Natural killer cell treated with Interleukin-12 subunit alpha and Interleukin-12 subunit beta and Interleukin-15 and Interleukin-18, amount 100 ng/mL, for 72 hours (primary cell): Measurements from ENCODE around the gene MYO5C. TPM values are rescaled to one million over a fixed set of nuclear protein-coding genes. Genes with fewer than 3 reads are reported as not detected.
A peak's percentile ranks its signal among the peaks of the same experiment; 100 is the strongest.
"Not testable (repeated sequence)": the region's sequence is repeated elsewhere in the genome, so short reads cannot be mapped to it uniquely, and the experiment has no call there.

ENCODE experiments used
- ATAC-seq, 2 donors: fragments of 150-1000 bp; cut with Tn5 transposase in 1 of 2; sonication (Bioruptor Pico), chemical (Tn5 transposase) in 1 of 2; 2 replicates each; pipeline ENCODE4 v1.10.0; 2021
- DNase-seq: peaks from one replicate; pipeline ENCODE4 v3.0.0; 2022; ENCODE audit warnings: low spot score
- H3K27ac Mint-ChIP-seq, 2 donors: 1 replicate in 1 of 2; 2 replicates in 1 of 2; pipeline ENCODE4 v1.8.0; 2022; ENCODE audit warnings: mixed read lengths in 2 of 2, mild to moderate bottlenecking in 1 of 2, moderate library complexity in 1 of 2
- H3K27me3 Mint-ChIP-seq, 2 donors: 1 replicate in 1 of 2; 2 replicates in 1 of 2; pipeline ENCODE4 v1.8.0; 2022; ENCODE audit warnings: mixed read lengths in 2 of 2
- H3K36me3 Mint-ChIP-seq: one replicate; pipeline ENCODE4 v1.8.0; 2022; ENCODE audit warnings: mixed read lengths
- H3K4me1 Mint-ChIP-seq, 2 donors: 1 replicate in 1 of 2; 2 replicates in 1 of 2; pipeline ENCODE4 v1.8.0; 2022; ENCODE audit warnings: low read depth in 2 of 2, mixed read lengths in 2 of 2, mild to moderate bottlenecking in 1 of 2
- H3K4me3 Mint-ChIP-seq: one replicate; pipeline ENCODE4 v1.8.0; 2022; ENCODE audit warnings: mixed read lengths
- H3K9me3 Mint-ChIP-seq: 2 replicates; pipeline ENCODE4 v1.8.0; 2022; ENCODE audit warnings: mixed read lengths
- total RNA-seq, 2 donors: library from RNA; stranded (reverse); gene quantifications; one replicate each; pipeline ENCODE4 v1.2.3, GENCODE V29; 2022

The MYO5C gene
- total RNA-seq, 2 donors from 2014 or later = 0.42 to 0.45 TPM

DNA sequence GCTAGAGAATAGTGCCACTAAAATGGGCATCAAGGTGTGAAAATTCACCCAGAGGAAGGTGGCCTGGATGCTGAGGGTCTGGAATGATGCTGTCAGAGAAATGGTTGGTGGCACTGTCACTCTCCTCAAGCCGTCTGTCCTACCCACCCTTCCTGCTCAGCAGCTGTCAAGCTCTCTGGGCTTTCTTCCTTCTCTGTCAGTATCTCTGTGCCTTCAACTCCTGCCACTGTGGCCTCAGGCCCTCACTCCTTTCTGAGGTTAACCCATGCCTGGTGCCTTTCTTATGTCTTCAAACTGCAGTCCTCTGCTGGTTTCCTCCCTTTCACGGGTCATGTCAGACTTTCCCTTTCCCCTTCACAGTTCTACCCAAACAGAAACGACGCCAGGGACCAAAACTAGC lies 4.4 kb downstream of the MYO5C start:
- no peaks in the 10 kb centered on the region for H3K4me1 Mint-ChIP-seq
- peaks cover 20 to 28% of the 10 kb centered on the region in 2 donors for H3K27me3 Mint-ChIP-seq
- ATAC-seq (peak in 1 of 2 donors; percentile 41), DNase-seq (no peak)
- no peak overlapping the region for H3K27ac Mint-ChIP-seq
- H3K4me3 Mint-ChIP-seq = no peak overlapping the region
- no peaks in the 10 kb centered on the region for H3K36me3 Mint-ChIP-seq
- no peaks in the 10 kb centered on the region for H3K9me3 Mint-ChIP-seq

DNA sequence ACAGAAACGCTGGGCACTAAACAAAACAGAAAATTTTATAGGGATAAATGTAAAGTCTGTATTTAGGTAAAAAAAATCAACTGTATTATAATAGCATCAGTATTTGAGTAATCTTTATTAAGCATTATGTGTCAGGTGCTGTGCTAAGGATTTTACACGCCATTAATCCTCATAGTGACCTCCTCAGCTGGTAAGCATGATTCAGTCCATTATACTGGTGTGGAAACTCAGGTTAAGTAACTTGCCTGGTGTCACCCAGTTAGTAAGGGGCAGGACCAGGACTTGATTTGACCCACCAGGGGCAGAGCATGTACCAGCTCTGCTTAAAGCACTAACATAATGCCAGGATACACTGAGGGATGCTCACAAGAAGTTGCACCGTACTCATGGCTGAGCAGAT lies 4.8 kb downstream of the MYO5C start:
- DNase-seq (no peak), ATAC-seq (no peak)
- no peak overlapping the region for H3K27ac Mint-ChIP-seq
- H3K36me3 Mint-ChIP-seq = no peaks in the 10 kb centered on the region
- no peaks in the 10 kb centered on the region for H3K9me3 Mint-ChIP-seq
- H3K27me3 Mint-ChIP-seq = peaks cover 20 to 26% of the 10 kb centered on the region in 2 donors
- no peak overlapping the region for H3K4me3 Mint-ChIP-seq
- H3K4me1 Mint-ChIP-seq = no peaks in the 10 kb centered on the region

DNA sequence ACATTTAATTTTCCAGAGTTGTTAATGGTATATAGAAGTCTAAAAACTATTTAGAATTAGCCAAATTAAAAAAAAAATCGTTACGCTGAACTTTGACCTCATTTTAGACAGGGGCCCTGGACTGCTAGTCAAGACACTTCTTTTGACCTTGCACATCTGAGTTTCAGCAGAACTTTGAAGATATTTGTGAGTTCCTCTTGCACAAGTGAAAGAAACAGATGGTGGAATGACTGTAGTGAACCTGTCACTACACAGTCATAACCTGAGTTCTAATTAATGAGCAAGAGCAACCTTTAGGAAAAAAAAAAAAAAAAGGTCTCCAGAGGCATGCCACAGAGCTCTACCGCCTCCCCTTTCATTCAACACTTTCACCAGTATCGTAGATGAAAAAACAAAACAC lies 5.3 kb downstream of the MYO5C start:
- Mint-ChIP-seq H3K4me1 (no peaks in the 10 kb centered on the region), H3K9me3 (no peaks in the 10 kb centered on the region), H3K36me3 (no peaks in the 10 kb centered on the region), H3K27me3 (peaks cover 20 to 26% of the 10 kb centered on the region in 2 donors), H3K27ac (no peak overlapping the region), H3K4me3 (no peak overlapping the region)
- ATAC-seq = no peak
- DNase-seq = no peak

DNA sequence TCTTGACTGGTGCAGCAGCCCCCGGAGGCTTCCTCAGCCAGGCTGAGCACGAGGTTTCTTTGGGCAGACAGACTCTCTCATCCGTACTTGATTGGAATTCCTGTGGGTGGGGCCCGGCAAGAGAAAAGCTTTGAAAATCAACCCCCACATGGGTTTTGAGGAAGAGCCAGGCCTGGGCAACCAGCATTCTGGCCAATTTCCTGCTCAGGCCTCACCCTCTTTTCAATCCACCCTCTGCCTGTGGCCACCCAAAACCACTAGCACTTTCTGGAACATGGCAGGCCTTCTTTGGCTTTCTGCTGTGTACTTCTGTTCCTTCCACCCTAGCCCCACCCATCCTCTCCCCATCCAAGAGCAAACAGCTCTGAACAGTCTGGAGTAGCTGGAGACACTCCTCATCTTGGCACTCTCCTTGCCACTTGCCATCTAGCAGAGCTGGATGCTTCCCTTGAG lies 5.9 kb downstream of the MYO5C start:
- no peak overlapping the region for H3K4me3 Mint-ChIP-seq

DNA sequence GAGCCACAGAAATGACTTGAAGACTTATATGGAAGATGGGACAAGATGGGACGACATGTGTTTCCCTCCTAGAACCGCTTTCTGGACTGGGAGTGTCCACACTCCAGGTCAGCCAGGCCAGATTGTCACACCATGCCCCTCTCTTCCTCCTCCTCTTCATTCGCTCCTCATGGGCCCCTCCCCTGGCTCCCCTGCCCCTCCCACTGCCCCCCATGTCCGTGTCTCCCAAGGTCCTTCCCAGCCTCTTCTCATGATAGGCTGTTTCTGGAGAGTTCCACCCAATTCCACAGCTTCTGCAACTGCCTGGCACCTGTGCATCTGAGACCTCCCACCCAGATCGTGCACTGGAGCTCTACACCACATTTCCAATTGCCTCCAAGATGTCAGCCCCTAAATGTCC lies 6.6 kb downstream of the MYO5C start:
- Mint-ChIP-seq H3K36me3 (no peaks in the 10 kb centered on the region), H3K27ac (no peak overlapping the region), H3K4me1 (no peaks in the 10 kb centered on the region), H3K27me3 (peaks cover 14 to 20% of the 10 kb centered on the region in 2 donors), H3K9me3 (no peaks in the 10 kb centered on the region), H3K4me3 (no peak overlapping the region)
- ATAC-seq (no peak), DNase-seq (no peak)

More for the DNA sequence above, 5.9 kb downstream of the MYO5C start:
- no peak for DNase-seq
- Mint-ChIP-seq H3K27ac (no peak overlapping the region), H3K9me3 (no peaks in the 10 kb centered on the region), H3K27me3 (peaks cover 20 to 26% of the 10 kb centered on the region in 2 donors), H3K36me3 (no peaks in the 10 kb centered on the region), H3K4me1 (no peaks in the 10 kb centered on the region)
- ATAC-seq = no peak

DNA sequence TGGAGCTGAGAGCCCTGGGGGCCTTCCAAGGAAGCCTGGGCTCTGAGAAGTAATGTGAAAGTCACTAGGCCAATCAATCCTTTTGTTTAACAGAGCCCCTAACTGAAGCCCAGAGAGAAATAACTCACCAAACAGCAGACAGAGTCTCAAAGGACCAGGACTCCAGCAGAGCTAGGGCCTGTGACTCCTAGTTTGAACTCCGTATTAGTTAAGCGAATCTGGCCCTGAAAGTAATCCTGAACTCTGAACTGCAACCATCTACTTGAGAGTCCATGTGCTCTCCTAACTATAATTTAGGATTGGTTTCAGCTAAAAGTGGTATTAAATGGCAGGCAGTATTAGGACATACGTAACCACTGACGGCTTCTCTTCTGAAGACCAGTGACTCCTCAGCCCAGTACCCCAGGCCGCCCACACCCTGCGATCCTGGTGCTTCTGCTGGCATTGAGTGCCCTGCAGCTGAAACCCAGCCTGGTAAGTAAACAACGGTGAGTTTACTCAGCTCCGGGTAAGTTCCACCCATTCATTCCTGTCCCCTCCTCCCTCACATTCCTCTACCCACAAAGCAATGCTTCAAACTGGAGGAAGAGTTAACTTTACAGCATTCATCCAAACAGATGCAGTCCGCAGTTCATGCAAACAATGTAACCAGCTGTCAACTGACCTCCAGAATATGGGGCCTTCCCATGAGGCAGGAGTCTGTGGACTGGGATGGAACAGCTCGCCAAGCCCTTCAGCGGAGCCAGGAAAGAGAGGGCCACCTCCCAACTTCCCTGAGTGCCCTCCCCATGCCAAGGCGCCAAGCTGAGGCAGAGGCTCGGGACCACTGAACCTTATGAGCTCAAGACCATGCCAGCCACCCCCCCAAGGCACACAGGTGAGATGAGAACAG lies 7.3 kb downstream of the MYO5C start:
- peaks cover 7 to 13% of the 10 kb centered on the region in 2 donors for H3K27me3 Mint-ChIP-seq
- H3K4me1 Mint-ChIP-seq = no peaks in the 10 kb centered on the region
- ATAC-seq (no peak), DNase-seq (no peak)
- no peak overlapping the region for H3K4me3 Mint-ChIP-seq
- no peaks in the 10 kb centered on the region for H3K9me3 Mint-ChIP-seq
- H3K27ac Mint-ChIP-seq = no peak overlapping the region
- H3K36me3 Mint-ChIP-seq = no peaks in the 10 kb centered on the region

DNA sequence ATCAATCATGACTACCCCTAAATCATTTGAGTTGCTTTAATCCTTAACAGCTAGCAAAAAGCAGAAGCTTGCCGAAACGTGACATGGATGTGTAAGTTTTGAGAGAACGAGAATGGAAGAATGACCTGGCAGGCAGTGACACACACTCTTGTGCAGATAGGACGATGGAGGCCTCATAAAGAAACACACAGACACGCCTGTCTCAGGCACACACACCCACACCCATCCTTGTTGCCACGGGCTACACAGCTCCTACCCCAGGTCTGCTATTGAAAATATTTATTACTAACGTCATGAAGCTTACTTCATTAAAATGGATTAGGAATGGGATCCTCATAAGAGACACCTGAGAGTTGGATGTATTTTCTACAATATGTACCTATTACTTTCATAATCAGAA lies 8.5 kb downstream of the MYO5C start:
- no peaks in the 10 kb centered on the region for H3K36me3 Mint-ChIP-seq
- H3K27ac Mint-ChIP-seq = peak overlapping the region in 1 of 2 donors; percentile 11
- no peak overlapping the region for H3K4me3 Mint-ChIP-seq
- no peak for ATAC-seq
- H3K27me3 Mint-ChIP-seq = peaks cover 0 to 2% of the 10 kb centered on the region in 2 donors
- DNase-seq = no peak
- no peaks in the 10 kb centered on the region for H3K4me1 Mint-ChIP-seq
- H3K9me3 Mint-ChIP-seq = no peaks in the 10 kb centered on the region

DNA sequence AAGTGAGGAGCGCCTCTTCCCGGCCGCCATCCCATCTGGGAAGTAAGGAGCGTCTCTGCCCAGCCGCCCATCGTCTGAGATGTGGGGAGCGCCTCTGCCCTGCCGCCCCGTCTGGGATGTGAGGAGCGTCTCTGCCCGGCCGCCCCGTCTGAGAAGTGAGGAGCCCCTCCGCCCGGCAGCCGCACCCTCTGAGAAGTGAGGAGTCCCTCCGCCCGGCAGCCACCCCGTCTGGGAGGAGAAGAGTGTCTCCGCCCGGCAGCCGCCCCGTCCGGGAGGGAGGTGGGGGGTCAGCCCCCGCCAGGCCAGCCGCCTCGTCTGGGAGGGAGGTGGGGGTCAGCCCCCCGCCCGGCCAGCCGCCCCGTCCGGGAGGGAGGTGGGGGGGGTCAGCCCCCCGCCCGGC lies 9.7 kb downstream of the MYO5C start:
- not testable (repeated sequence) for H3K9me3 Mint-ChIP-seq, H3K27ac Mint-ChIP-seq, H3K4me3 Mint-ChIP-seq, H3K4me1 Mint-ChIP-seq, DNase-seq, ATAC-seq, H3K27me3 Mint-ChIP-seq, H3K36me3 Mint-ChIP-seq

DNA sequence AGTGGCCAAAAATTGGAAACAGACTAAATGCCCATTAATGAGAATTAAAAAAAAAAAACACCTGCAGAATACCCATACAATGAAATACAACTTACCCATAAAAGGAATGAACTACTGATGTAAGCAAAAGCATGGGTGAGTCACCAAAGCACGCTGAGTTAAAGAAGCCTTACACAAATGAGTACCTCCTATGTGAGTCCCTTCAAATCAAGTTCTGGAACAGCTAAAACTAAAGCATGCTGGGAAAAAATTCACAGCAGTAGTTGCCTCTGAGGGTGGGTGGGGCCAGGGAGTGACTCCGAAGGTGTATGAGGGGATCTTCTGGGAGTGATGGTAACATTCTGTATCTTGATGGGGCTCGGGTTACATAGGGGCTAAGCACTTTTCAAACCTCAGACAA lies 11.4 kb downstream of the MYO5C start:
- no peaks in the 10 kb centered on the region for H3K4me1 Mint-ChIP-seq
- DNase-seq (no peak), ATAC-seq (no peak)
- H3K27ac Mint-ChIP-seq = no peak overlapping the region
- no peaks in the 10 kb centered on the region for H3K9me3 Mint-ChIP-seq
- no peaks in the 10 kb centered on the region for H3K27me3 Mint-ChIP-seq
- H3K36me3 Mint-ChIP-seq = no peaks in the 10 kb centered on the region
- no peak overlapping the region for H3K4me3 Mint-ChIP-seq

DNA sequence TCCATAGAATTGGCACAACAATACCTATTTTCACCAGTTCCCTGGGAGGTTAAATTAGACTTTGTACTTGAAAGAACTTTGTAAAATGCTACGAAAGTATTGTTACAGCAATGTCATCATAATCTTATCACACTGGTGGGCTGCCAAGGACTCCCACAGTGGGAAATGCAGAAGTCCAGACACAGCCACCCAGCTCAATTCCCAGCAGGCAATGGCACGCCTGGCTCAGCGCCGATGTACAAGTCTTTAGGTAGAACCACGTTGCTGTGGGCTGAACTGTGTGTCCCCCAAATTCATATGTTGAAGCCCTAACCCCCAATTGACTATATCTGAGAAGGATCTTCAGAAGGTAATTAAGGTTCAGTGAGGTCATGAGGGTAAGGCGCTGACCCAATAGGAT lies 12.3 kb downstream of the MYO5C start:
- DNase-seq (no peak), ATAC-seq (no peak)
- Mint-ChIP-seq H3K27me3 (no peaks in the 10 kb centered on the region), H3K9me3 (no peaks in the 10 kb centered on the region), H3K27ac (no peak overlapping the region), H3K36me3 (no peaks in the 10 kb centered on the region), H3K4me1 (no peaks in the 10 kb centered on the region), H3K4me3 (no peak overlapping the region)

DNA sequence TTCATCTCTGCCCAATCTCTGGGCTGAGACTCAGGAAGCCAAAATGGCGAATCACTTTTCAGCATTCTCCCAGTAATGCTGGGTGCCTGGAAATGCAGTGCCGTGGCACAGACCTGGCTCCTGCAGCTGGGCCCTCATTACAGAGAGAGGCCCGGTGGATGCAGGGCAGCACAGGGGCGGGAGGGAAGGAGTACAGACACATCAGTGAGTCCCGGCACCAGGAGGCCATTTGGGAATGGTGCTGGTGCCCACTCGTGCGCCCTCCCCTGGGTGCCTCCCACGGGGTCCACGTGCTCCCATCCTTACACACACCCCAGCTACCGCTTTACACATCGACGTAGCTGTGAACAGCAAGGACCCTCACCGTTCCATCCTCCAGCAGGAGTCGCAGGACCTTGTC lies 13.2 kb downstream of the MYO5C start:
- DNase-seq = no peak
- ATAC-seq = peak in 1 of 2 donors; percentile 41
- H3K36me3 Mint-ChIP-seq = no peaks in the 10 kb centered on the region
- H3K27me3 Mint-ChIP-seq = no peaks in the 10 kb centered on the region
- H3K4me1 Mint-ChIP-seq = no peaks in the 10 kb centered on the region
- no peaks in the 10 kb centered on the region for H3K9me3 Mint-ChIP-seq
- no peak overlapping the region for H3K4me3 Mint-ChIP-seq
- H3K27ac Mint-ChIP-seq = no peak overlapping the region

DNA sequence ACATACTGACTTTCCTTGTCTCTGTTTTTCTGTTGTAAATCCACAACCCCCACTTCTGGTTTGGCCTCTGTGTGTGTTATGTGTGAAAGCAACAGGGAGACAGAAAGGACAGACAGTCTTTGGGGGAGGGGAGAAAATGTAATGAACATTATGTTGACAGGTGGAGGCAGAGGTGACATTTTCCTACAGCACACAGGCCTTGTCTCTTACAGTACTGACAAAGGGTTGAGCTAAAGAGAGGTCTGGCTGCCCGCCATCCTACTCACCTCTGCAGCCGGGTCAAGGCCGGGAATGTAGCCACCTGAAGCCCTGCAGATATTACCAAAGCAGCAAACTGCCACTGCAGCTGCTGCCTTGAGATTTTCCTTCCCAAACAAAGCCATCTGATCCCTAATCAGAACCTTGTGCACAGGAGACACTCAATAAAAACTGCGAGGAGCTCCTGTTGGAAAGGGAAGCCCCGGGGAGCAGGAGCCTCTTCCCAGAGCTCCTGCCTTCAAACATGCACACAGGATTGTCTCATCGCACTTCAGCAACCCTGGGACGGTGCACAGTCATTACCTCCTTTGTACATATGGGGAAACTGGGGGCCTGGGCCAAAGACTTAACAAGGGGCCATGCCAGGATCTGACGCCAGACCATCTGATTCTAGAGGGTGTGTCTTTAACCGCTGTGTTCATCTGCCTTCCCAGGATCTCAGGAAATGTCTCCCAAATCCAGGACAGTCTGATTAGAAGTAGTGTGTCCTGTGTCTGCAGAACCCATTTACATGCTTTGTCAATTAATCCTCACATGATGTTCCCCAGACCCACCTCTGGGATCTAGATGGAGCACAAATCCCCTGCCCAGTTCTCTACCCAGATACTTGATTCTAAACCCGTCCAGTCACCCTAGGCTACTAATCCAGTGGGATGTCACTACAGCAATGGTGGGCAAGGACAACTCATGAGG lies 14.2 kb downstream of the MYO5C start:
- Mint-ChIP-seq H3K9me3 (no peaks in the 10 kb centered on the region), H3K36me3 (no peaks in the 10 kb centered on the region), H3K4me1 (no peaks in the 10 kb centered on the region), H3K27ac (no peak overlapping the region), H3K4me3 (no peak overlapping the region), H3K27me3 (no peaks in the 10 kb centered on the region)
- ATAC-seq = no peak
- no peak for DNase-seq

DNA sequence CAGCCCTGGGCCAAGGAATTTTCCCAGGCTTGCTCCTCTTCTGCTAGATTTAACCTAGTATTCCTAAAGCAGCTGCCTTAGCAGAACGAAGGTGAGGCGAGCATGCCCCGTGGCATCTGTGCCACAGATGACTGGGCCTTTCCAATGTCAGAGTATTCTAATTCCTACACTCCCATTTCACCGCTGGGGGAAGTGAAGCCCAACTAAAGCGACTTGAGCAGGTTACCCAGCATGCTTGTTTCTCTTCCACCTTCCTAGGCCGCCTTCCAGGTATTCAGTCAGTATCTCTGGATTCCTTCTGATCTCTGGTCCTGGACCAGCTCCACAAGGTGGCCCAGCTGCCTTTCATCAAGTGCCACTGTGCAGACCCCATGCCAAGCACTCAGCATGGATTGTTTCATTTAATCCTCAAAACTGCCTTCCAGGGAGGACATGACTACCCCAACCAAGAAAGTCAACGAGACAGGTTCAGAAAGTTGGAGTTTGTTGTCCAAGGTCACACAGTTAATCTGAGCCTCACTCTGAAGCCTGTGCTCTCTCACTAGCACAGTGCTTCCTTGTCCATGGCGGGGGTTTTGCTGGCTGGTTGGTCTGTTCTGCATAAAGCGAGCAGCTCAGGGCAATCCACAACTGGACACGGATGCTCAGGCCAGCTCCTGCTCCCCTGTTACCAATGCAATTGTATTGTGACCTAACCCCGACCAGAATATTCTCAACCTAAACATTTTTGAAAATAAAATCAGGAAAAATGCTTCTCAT lies 15.1 kb downstream of the MYO5C start:
- no peaks in the 10 kb centered on the region for H3K9me3 Mint-ChIP-seq
- H3K27me3 Mint-ChIP-seq = peaks cover 0 to 7% of the 10 kb centered on the region in 2 donors
- H3K4me1 Mint-ChIP-seq = no peaks in the 10 kb centered on the region
- H3K36me3 Mint-ChIP-seq = no peaks in the 10 kb centered on the region
- no peak for ATAC-seq
- DNase-seq = no peak
- no peak overlapping the region for H3K4me3 Mint-ChIP-seq
- no peak overlapping the region for H3K27ac Mint-ChIP-seq
